Midbrain (tissue), 1 donor: ENCODE data around the gene ZNF506.
"Not testable (repeated sequence)": the region's sequence is repeated elsewhere in the genome, so short reads cannot be mapped to it uniquely, and the experiment has no call there.

ENCODE experiments used
- DNase-seq: peaks from one replicate; lab custom pipeline; 2025; lab: John Stamatoyannopoulos, UW

The ZNF506 gene

DNA sequence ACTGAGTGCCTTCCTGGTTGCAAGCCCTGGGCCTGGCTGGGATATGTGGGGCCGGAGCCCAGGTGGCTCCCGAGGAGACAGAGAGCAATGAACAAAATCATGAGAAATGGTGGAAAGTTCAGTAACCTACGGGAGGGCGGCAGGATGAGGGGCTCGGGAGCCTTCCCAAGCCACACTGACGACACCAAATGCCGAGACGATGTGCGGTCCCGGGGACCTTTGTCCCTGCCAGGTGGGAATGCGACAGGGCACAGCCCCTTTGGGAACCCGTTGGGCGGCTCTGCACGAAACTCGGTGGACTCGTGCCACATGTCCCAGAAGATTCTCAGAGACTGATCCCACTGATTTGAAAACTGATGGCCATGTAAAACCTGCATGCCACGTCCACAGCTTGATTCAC, 76.9 kb downstream of the ZNF506 start:
- DNase-seq = no peak

DNA sequence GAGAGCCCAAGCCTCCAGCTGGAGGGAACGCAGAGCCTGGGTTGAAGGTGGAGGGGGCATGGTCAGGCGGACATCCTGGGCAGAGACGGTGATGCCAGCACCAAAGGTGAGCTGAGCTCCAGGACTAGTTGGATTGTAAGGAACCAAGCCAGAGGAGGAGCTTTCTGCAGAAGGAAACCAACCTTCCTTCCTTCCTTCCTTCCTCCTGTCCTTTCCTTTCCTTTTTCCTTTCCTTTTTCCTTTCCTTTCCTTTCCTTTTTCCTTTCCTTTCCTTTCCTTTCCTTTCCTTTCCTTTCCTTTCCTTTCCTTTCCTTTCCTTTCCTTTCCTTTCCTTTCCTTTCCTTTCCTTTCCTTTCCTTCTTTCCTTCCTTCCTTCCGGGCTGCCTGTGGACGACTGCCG, 77.6 kb downstream of the ZNF506 start:
- DNase-seq = not testable (repeated sequence)

DNA sequence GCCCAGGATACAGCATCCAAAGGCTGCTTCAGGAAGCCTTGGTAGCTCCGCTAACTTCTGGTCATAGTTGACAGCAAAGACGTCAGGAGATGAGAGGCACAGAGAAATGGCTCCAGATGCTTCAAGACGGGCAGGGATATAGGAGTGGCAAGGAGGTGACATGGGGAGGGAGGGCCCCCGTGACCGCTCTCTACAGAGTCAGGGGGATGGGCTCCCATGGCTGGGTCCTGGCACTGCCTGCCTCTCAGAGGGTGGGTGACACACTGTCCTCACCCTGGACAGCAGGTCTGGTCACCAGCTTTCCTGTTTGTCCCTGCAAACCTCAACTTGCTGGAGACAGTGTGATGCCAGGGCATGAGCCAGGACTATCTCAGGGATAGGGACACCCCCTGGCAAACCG, 78.4 kb downstream of the ZNF506 start:
- DNase-seq = no peak

DNA sequence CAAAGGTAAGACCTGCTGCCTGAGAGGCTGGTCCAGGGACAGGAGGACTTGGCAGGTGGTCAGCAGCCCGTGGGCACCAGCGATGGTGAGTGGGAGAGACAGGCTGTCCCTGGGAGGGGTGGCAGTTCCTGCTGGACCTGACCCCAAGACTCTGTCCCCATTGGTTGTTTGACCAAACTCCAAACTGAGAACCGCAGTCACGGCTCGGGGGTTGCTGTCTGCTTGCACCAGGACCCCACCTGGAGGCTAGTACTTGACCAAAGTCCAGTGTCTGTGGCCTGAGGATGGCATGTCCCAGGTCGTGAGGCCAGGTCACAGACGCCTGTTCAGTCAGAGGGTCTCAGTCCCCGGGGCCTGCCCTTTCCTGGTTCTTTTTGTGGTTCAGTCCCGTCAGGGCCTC, 78.8 kb downstream of the ZNF506 start:
- DNase-seq = no peak
